GM18873 (cell line): ENCODE measurements around the gene PCDHA6.
"Not testable (repeated sequence)": the region's sequence is repeated elsewhere in the genome, so short reads cannot be mapped to it uniquely, and the experiment has no call there.

ENCODE experiments used
- ATAC-seq: cut with Tn5 transposase; IDR thresholded peaks from one replicate; pipeline ENCODE4 v1.9.1; 2021; ENCODE audit warnings: mild to moderate bottlenecking, moderate library complexity, moderate number of reproducible peaks; ENCODE audit not compliant: unreplicated experiment, low FRiP score

The PCDHA6 gene

DNA sequence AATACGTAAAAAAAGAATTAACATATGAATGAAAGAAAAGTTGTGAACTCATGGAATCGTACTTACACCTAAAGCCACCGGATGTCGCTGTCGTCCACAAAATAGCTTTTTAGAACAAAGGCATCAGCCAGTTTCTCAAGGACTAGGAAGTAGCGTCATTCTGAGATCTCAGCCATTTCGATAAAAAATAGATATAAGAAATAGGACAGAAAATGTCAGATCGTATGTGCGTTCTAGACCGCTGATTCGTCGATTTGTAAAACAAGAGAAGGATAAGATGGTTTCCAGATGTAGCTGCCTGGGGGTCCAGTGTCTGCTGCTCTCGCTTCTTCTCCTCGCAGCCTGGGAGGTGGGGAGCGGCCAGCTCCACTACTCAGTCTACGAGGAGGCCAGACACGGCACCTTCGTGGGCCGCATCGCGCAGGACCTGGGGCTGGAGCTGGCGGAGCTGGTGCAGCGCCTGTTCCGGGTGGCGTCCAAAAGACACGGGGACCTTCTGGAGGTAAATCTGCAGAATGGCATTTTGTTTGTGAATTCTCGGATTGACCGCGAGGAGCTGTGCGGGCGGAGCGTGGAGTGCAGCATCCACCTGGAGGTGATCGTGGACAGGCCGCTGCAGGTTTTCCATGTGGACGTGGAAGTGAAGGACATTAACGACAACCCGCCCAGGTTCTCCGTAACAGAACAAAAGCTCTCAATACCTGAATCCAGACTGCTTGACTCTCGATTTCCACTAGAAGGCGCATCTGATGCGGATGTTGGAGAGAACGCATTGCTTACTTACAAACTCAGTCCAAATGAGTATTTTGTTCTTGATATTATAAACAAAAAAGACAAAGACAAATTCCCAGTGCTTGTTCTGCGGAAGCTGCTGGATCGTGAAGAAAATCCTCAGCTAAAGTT lies 28.3 kb downstream of the PCDHA6 start, which contains the start of gene PCDHA10:
PCDHA10 (plus strand) TSS at position 126 of the 903 bp plus-strand sequence; CDS start at position 278, 152 bp downstream.
- ATAC-seq = no peak

DNA sequence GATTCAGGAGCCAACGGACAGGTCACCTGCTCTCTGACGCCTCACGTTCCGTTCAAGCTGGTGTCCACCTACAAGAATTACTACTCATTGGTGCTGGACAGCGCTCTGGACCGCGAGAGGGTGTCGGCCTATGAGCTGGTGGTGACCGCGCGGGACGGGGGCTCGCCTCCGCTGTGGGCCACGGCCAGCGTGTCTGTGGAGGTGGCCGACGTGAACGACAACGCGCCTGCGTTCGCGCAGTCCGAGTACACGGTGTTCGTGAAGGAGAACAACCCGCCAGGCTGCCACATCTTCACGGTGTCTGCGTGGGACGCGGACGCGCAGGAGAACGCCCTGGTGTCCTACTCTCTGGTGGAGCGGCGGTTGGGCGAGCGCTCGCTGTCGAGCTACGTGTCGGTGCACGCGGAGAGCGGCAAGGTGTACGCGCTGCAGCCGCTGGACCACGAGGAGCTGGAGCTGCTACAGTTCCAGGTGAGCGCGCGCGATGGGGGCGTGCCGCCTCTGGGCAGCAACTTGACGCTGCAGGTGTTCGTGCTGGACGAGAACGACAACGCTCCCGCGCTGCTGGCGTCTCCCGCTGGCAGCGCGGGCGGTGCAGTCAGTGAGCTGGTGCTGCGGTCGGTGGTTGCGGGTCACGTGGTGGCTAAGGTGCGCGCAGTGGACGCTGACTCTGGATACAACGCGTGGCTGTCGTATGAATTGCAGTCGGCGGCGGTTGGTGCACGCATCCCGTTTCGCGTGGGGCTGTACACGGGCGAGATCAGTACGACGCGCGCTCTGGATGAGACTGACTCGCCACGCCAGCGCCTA lies 29.6 kb downstream of the PCDHA6 start:
- no peak for ATAC-seq

- no peak for ATAC-seq
Observed at GRCh38 chr5:140857987-140858240, 30.2 kb downstream of the PCDHA6 start.

DNA sequence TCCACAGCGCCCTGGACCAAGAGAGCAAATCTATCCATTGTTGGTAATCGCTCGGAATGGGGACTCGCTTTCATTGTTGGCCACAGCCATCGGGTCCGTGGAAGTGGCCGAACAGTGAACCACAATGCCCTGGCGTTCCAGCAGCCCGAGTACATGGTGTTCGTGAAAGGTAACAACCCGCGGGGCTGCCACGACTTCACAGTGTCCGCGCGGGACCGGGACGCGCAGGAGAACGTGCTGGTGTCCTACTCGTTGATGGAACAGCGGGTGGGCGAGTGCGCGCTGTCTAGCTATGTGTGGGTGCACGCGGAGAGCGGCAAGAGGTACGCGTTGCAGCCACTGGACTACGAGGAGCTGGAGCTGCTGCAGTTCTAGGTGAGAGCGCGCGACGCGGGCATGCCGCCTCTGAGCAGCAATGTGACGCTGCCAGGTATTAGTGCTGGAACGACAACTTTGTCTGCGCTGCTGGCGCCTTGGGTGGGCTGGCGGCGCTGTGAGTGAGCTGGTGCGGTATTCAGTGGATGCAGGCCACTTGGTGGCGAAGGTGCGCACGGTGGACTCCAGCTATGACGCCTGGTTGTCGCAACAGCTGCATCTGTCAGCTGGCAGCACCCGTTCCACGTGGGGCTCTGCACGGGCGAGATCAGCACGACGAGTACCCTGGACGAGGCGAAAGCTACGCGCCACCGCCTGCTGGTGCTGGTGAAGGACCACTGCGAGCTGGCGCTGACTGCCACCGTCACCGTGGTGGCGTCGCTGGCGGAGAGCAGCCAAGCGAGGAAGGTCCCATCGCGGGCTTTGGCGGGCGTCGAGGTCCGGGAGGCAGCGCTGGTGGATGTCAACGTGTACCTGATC lies 34.9 kb downstream of the PCDHA6 start:
- no peak for ATAC-seq

DNA sequence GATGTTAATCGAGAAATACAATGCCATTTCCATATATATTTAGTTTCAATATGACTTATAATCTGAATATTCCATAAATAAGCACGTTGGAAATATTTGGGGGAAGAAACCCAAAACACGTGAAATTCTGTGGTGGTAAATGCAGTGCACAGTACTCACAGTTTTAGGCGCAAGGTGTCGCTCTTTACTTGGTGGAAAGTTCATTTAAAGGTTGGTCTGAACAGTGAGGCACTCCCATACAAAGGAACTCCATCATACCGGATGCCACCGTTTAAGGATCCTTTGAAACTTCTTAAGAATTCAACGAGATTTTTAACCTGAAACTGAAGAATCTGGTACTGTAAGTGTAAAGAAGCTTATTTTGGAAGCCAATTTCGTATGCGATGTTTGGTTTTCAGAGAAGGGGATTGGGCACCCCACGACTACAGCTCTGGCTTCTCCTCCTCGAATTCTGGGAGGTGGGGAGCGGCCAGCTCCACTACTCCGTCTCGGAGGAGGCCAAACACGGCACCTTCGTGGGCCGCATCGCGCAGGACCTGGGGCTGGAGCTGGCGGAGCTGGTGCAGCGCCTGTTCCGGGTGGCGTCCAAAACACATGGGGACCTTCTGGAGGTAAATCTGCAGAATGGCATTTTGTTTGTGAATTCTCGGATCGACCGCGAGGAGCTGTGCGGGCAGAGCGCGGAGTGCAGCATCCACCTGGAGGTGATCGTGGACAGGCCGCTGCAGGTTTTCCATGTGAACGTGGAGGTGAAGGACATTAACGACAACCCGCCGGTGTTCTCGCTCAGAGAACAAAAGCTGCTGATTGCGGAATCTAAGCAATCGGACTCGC lies 41.2 kb downstream of the PCDHA6 start, which contains the start of gene PCDHA11:
PCDHA11 (plus strand) TSS at position 237 of the 834 bp plus-strand sequence; CDS start at position 384, 147 bp downstream.
- ATAC-seq = no peak

- no peak for ATAC-seq
Observed at GRCh38 chr5:140869555-140869886, 41.8 kb downstream of the PCDHA6 start.

DNA sequence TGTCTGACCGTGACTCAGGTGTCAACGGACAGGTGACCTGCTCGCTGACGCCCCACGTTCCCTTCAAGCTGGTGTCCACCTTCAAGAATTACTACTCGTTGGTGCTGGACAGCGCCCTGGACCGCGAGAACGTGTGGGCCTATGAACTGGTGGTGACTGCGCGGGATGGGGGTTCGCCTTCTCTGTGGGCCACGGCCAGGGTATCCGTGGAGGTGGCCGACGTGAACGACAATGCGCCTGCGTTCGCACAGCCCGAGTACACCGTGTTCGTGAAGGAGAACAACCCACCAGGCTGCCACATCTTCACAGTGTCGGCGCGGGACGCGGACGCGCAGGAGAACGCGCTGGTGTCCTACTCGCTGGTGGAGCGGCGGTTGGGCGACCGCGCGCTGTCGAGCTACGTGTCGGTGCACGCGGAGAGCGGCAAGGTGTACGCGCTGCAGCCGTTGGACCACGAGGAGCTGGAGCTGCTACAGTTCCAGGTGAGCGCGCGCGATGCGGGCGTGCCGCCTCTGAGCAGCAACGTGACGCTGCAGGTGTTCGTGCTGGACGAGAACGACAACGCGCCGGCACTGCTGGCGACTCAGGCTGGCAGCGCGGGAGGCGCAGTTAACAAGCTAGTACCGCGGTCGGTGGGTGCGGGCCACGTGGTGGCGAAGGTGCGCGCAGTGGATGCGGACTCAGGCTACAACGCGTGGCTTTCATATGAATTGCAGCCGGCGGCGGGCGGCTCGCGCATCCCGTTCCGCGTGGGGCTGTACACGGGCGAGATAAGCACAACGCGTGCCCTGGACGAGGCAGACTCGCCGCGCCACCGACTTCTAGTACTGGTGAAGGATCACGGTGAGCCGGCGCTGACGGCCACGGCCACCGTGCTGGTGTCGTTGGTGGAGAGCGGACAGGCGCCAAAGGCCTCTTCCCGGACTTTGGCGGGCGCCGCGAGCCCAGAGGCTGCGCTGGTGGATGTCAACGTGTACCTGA lies 42.8 kb downstream of the PCDHA6 start:
- ATAC-seq = no peak

- ATAC-seq = no peak
Observed at GRCh38 chr5:140875085-140876065, 47.6 kb downstream of the PCDHA6 start, which contains the start of gene PCDHA12. Gene PCDHA12, plus strand, starts transcription at chr5:140875308. Its CDS starts 165 bp downstream, at chr5:140875473.

DNA sequence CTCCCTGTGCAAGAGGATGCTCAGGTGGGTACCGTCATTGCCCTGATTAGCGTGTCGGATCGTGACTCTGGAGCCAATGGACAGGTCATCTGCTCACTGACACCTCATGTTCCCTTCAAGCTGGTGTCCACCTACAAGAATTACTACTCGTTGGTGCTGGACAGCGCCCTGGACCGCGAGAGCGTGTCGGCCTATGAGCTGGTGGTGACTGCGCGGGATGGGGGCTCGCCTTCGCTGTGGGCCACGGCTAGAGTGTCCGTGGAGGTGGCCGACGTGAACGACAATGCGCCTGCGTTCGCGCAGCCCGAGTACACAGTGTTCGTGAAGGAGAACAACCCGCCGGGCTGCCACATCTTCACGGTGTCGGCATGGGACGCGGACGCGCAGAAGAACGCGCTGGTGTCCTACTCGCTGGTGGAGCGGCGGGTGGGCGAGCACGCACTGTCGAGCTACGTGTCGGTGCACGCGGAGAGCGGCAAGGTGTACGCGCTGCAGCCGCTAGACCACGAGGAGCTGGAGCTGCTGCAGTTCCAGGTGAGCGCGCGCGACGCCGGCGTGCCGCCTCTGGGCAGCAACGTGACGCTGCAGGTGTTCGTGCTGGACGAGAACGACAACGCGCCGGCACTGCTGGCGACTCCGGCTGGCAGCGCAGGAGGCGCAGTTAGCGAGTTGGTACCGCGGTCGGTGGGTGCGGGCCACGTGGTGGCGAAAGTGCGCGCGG lies 48.9 kb downstream of the PCDHA6 start:
- ATAC-seq = not testable (repeated sequence)

DNA sequence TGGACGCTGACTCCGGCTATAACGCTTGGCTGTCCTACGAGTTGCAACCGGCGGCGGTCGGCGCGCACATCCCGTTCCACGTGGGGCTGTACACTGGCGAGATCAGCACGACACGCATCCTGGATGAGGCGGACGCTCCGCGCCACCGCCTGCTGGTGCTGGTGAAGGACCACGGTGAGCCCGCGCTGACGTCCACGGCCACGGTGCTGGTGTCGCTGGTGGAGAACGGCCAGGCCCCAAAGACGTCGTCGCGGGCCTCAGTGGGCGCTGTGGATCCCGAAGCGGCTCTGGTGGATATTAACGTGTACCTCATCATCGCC lies 49.5 kb downstream of the PCDHA6 start:
- no peak for ATAC-seq
